CD14-positive monocyte (primary cell): ENCODE data around the gene LAMB4. TPM values are rescaled to one million over a fixed set of nuclear protein-coding genes. Genes with fewer than 3 reads are reported as not detected.

Source experiments
- DNase-seq, 3 donors: peaks; one replicate each; pipeline ENCODE4 v3.0.0-alpha.2; 2011 to 2022
- H2AFZ ChIP-seq: 2 replicates; pipeline ENCODE4 v1.6.0; 2012; ENCODE audit warnings: mild to moderate bottlenecking, low read depth, low read length, inconsistent platforms; ENCODE audit not compliant: insufficient read depth, poor library complexity, severe bottlenecking
- H3K27ac ChIP-seq, 2 donors: 1 replicate in 1 of 2; 2 replicates in 1 of 2; pipeline ENCODE4 v1.5.1; 2012 to 2013; ENCODE audit warnings: low read length in 2 of 2, control low read depth in 1 of 2, inconsistent platforms in 1 of 2, low read depth in 1 of 2, mild to moderate bottlenecking in 1 of 2
- H3K27me3 ChIP-seq, 2 donors: one replicate each; pipeline versions ENCODE4 v1.6.0 to v1.6.1; 2011 to 2013; ENCODE audit warnings: low read length in 2 of 2; ENCODE audit not compliant: control insufficient read depth in 2 of 2, insufficient read depth in 2 of 2
- H3K36me3 ChIP-seq, 2 donors: replicated peaks in 1 of 2; 1 replicate in 1 of 2; 2 replicates in 1 of 2; pipeline versions ENCODE4 v1.5.1 to v1.6.1; 2012 to 2013; ENCODE audit warnings: low read length in 2 of 2, control low read depth in 1 of 2, inconsistent platforms in 1 of 2, mild to moderate bottlenecking in 1 of 2; ENCODE audit not compliant: insufficient read depth in 2 of 2, control insufficient read depth in 1 of 2
- H3K4me1 ChIP-seq, 2 donors: 1 replicate in 1 of 2; 2 replicates in 1 of 2; pipeline versions ENCODE4 v1.5.1 to v1.6.1; 2012 to 2013; ENCODE audit warnings: low read length in 2 of 2, control low read depth in 1 of 2, inconsistent platforms in 1 of 2, mild to moderate bottlenecking in 1 of 2, moderate library complexity in 1 of 2; ENCODE audit not compliant: insufficient read depth in 2 of 2, control insufficient read depth in 1 of 2
- H3K4me2 ChIP-seq: replicated peaks from 2 replicates; pipeline ENCODE3; 2012; ENCODE audit warnings: low read length, moderate library complexity, mild to moderate bottlenecking; ENCODE audit not compliant: poor library complexity, severe bottlenecking; ENCODE audit errors: extremely low read depth
- H3K4me3 ChIP-seq, 3 experiments: fragments of 200-600 bp in 1 of 3; sonication (generic) in 1 of 3; replicated peaks in 1 of 3; 1 replicate in 2 of 3; 2 replicates in 1 of 3; pipeline ENCODE4 v1.5.1; 2011 to 2013; ENCODE audit warnings: low read length in 3 of 3, mild to moderate bottlenecking in 3 of 3, control low read depth in 2 of 3, low read depth in 2 of 3, inconsistent platforms in 1 of 3, moderate library complexity in 1 of 3
- H3K79me2 ChIP-seq: 2 replicates; pipeline ENCODE4 v1.6.0; 2012; ENCODE audit warnings: mild to moderate bottlenecking, control low read depth, inconsistent platforms, low read length, moderate library complexity; ENCODE audit not compliant: insufficient read depth
- H3K9ac ChIP-seq: 2 replicates; pipeline ENCODE4 v1.6.0; 2017; ENCODE audit warnings: low read length, mild to moderate bottlenecking; ENCODE audit not compliant: insufficient read depth, poor library complexity, severe bottlenecking
- H3K9me3 ChIP-seq, 2 donors: replicated peaks in 1 of 2; 1 replicate in 1 of 2; 2 replicates in 1 of 2; pipeline versions ENCODE4 v1.5.1 to v1.6.1; 2012 to 2013; ENCODE audit warnings: low read length in 2 of 2, control low read depth in 1 of 2; ENCODE audit not compliant: control insufficient read depth in 1 of 2, insufficient read depth in 1 of 2
- H4K20me1 ChIP-seq: 2 replicates; pipeline ENCODE4 v1.6.0; 2012; ENCODE audit warnings: mild to moderate bottlenecking, low read length, control low read depth, moderate library complexity; ENCODE audit not compliant: insufficient read depth
- H3K27ac Mint-ChIP-seq, 7 donors: one replicate each; pipeline ENCODE4 v1.8.0; 2020; ENCODE audit warnings: mild to moderate bottlenecking in 7 of 7, mixed read lengths in 7 of 7, moderate library complexity in 6 of 7, inconsistent platforms in 2 of 7
- H3K27me3 Mint-ChIP-seq, 3 donors: one replicate each; pipeline ENCODE4 v1.8.0; 2021 to 2022; ENCODE audit warnings: low read depth in 3 of 3, mild to moderate bottlenecking in 3 of 3, mixed read lengths in 3 of 3, moderate library complexity in 3 of 3, inconsistent platforms in 1 of 3
- H3K36me3 Mint-ChIP-seq, 2 donors: one replicate each; pipeline ENCODE4 v1.8.0; 2020; ENCODE audit warnings: mixed read lengths in 2 of 2, inconsistent platforms in 1 of 2, mild to moderate bottlenecking in 1 of 2
- H3K4me1 Mint-ChIP-seq: one replicate; pipeline ENCODE4 v1.8.0; 2020; ENCODE audit warnings: mild to moderate bottlenecking, mixed read lengths
- H3K4me3 Mint-ChIP-seq, 2 donors: one replicate each; pipeline ENCODE4 v1.8.0; 2020; ENCODE audit warnings: mild to moderate bottlenecking in 2 of 2, mixed read lengths in 2 of 2, moderate library complexity in 1 of 2
- H3K9me3 Mint-ChIP-seq, 7 donors: one replicate each; pipeline ENCODE4 v1.8.0; 2020 to 2022; ENCODE audit warnings: mixed read lengths in 7 of 7, mild to moderate bottlenecking in 6 of 7, moderate library complexity in 6 of 7, inconsistent platforms in 2 of 7
- CTCF ChIP-seq: fragments of 200-600 bp; IDR thresholded peaks from one replicate; pipeline ENCODE4 v1.8.0; 2022; ENCODE audit warnings: antibody characterized with exemption, mild to moderate bottlenecking
- WGBS: methylation state at CpG from one replicate; pipeline ENCODE4 v1.1.5; 2013; ENCODE audit warnings: missing lambda C conversion rate; ENCODE audit not compliant: insufficient coverage; 5-methylcytosine and 5-hydroxymethylcytosine counted together
- intact Hi-C, 2 donors: fragments of 100-400 bp; cut with micrococcal nuclease; formaldehyde crosslinking; loops; one replicate each; pipeline versions ENCODE4 v1.15.0 to v1.15.1; 2023
- polyA plus RNA-seq, 3 donors: library from polyadenylated mRNA; depleted of rRNA in 1 of 3; unstranded in 2 of 3; stranded (reverse) in 1 of 3; fragments of 300-500 nt in 2 of 3; fragments of >200 nt in 1 of 3; fragmentation: Illumina TruSeq in 2 of 3; gene quantifications; 1 replicate in 2 of 3; 2 replicates in 1 of 3; pipeline ENCODE4 v1.2.3, GENCODE V29; 2012 to 2021

LAMB4 gene
- polyA plus RNA-seq, 3 donors = not detected

GRCh38 chr7:108009873-108010272 is 120.3 kb downstream of the LAMB4 start:
- H3K79me2 ChIP-seq = no peaks in the 10 kb centered on the region
- H3K4me1 ChIP-seq = no peaks in the 10 kb centered on the region
- WGBS = 100% methylated on average over 1 of the region's 4 CpGs
- H3K9me3 Mint-ChIP-seq = peaks cover 0 to 11% (median under 1%) of the 10 kb centered on the region in 7 donors
- no peak overlapping the region for H3K9ac ChIP-seq
- no peaks in the 10 kb centered on the region for H3K9me3 ChIP-seq
- H3K36me3 Mint-ChIP-seq = no peaks in the 10 kb centered on the region
- H3K27ac Mint-ChIP-seq = no peak overlapping the region
- H3K27ac ChIP-seq = no peak overlapping the region
- no peak overlapping the region for H3K4me3 ChIP-seq
- no peak for TF ChIP-seq CTCF
- intact Hi-C loops = no loop called here
- H3K4me2 ChIP-seq = no peak overlapping the region
- H3K36me3 ChIP-seq = no peaks in the 10 kb centered on the region
- H4K20me1 ChIP-seq = no peaks in the 10 kb centered on the region
- no peak overlapping the region for H3K4me3 Mint-ChIP-seq
- H3K4me1 Mint-ChIP-seq = no peaks in the 10 kb centered on the region
- peaks cover 14 to 21% (median 18%) of the 10 kb centered on the region in 3 donors for H3K27me3 Mint-ChIP-seq
- peaks cover 6 to 10% of the 10 kb centered on the region in 2 donors for H3K27me3 ChIP-seq
- H2AFZ ChIP-seq = no peak overlapping the region
- DNase-seq = no peak

GRCh38 chr7:108008827-108009226 is 121.3 kb downstream of the LAMB4 start:
- H3K36me3 ChIP-seq = no peaks in the 10 kb centered on the region
- Mint-ChIP-seq H3K27ac (no peak overlapping the region), H3K27me3 (peaks cover 24 to 32% (median 28%) of the 10 kb centered on the region in 3 donors), H3K36me3 (no peaks in the 10 kb centered on the region), H3K4me3 (no peak overlapping the region), H3K9me3 (peaks cover 0 to 16% (median 2%) of the 10 kb centered on the region in 7 donors), H3K4me1 (no peaks in the 10 kb centered on the region)
- peaks cover 0 to 7% of the 10 kb centered on the region in 2 donors for H3K9me3 ChIP-seq
- no peaks in the 10 kb centered on the region for H4K20me1 ChIP-seq
- H3K27me3 ChIP-seq = peaks cover 13 to 21% of the 10 kb centered on the region in 2 donors
- no peak overlapping the region for H2AFZ ChIP-seq
- no peaks in the 10 kb centered on the region for H3K4me1 ChIP-seq
- H3K79me2 ChIP-seq = no peaks in the 10 kb centered on the region
- TF ChIP-seq CTCF = no peak
- no peak overlapping the region for H3K4me3 ChIP-seq
- no peak overlapping the region for H3K27ac ChIP-seq
- H3K9ac ChIP-seq = no peak overlapping the region
- H3K4me2 ChIP-seq = no peak overlapping the region
- intact Hi-C loops = no loop called here
- no peak for DNase-seq
